Suprapubic skin (tissue), 3 donors: Measurements from ENCODE around the gene CDC42BPG.

Experiments used
- CTCF ChIP-seq, 2 donors: fragments of 200-600 bp in 1 of 2; fragments of 450-650 bp in 1 of 2; sonication (generic) in 1 of 2; IDR thresholded peaks; one replicate each; pipeline ENCODE4 v1.5.1; 2016 to 2019; ENCODE audit warnings: antibody characterized with exemption in 2 of 2, mild to moderate bottlenecking in 1 of 2, moderate library complexity in 1 of 2
- POLR2AphosphoS5 ChIP-seq, 3 donors: sonication (generic); formaldehyde crosslinking; IDR thresholded peaks; one replicate each; pipeline ENCODE4 v1.6.1; 2017; ENCODE audit warnings: antibody characterized with exemption in 3 of 3

DNA sequence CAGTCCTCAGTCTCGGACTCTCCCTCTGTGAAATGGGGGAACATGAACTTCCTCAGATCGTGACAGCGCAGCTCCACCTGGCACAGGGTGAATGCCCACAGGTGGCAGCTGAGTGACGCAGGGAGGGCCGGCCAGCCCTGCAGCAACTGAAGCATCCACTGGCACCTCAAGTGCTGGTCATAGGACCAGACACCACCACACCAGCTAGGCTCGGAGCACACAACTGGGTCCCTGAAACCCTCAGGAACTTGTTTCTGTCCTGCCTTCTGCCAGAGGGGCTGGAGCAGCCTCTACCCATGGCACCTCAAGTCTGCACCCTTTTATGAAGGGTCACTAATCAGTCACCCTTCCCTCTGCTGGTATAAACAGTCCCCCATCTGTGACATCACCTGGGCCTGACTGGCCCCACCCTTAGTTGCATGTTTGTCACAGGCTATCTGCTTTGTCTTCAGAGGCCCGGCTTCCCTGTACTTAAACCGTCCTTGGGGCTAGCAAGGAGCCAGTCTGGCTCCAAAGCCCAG lies 7.4 kb upstream of the CDC42BPG start:
- TF ChIP-seq POLR2AphosphoS5 (IDR thresholded peaks at IDR 0.05) (no peak), CTCF (IDR thresholded peaks at IDR 0.05) (no peak)
